HG02678 (cell line): Measurements from ENCODE around the gene CISD1.

Source experiments
- ATAC-seq: cut with Tn5 transposase; IDR thresholded peaks from one replicate; pipeline ENCODE4 v1.9.1; 2021; ENCODE audit warnings: mild to moderate bottlenecking, moderate library complexity; ENCODE audit not compliant: unreplicated experiment

The CISD1 gene

DNA sequence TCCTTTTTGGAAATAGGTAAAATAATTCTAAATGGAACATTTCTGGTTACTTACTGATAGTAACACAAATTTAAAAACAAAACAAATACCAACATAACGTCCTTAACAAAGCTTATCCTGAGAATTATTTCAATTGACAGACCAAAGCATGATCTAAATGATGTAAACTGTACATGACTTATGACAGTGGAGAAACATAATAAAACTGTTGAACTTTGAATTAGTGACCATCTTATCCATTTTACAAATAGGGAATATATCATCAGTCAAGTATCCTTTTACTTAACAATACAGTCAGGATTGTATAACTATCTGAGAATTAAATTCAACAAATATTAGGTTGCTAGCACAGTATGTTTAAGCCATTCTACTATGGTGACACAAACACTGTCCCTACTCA, 3.7 kb upstream of the CISD1 start:
- no peak for ATAC-seq

DNA sequence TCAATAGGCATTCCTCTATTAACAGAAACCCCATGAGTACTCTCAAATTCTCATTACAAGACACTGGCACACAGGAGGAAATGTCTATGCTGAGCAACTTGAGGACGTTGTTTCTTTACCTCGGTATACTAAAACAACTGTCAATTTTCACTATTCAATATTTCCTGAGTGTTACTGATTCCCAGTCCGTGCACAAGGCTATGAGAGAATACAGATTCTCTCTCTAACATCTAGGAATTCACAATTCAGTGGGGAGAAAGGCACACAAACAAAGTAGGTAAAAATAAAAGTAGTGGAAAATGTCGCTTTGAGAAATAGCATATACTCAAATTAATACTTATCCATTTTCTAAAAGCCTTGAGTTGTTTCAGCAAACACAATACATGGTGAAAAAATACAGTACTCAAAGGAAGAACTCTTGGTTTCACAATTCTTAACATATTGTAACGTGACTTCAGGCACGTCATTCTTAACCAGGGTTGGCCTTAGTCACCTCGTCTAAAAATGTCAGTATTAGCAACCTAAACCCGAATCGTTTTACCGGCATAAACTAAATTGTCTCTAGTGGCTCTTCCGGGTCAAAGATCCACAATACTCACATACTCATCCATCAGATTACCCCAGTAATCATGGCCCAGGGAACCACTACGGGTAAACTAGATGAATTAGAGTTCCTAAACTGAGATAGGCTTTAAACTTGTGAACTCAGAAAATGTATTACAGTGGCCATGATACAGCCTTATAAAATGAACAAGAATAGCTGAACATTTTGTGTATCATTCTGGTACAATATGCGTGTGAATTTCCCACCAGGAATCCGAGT, 2.7 kb upstream of the CISD1 start:
- ATAC-seq = no peak

DNA sequence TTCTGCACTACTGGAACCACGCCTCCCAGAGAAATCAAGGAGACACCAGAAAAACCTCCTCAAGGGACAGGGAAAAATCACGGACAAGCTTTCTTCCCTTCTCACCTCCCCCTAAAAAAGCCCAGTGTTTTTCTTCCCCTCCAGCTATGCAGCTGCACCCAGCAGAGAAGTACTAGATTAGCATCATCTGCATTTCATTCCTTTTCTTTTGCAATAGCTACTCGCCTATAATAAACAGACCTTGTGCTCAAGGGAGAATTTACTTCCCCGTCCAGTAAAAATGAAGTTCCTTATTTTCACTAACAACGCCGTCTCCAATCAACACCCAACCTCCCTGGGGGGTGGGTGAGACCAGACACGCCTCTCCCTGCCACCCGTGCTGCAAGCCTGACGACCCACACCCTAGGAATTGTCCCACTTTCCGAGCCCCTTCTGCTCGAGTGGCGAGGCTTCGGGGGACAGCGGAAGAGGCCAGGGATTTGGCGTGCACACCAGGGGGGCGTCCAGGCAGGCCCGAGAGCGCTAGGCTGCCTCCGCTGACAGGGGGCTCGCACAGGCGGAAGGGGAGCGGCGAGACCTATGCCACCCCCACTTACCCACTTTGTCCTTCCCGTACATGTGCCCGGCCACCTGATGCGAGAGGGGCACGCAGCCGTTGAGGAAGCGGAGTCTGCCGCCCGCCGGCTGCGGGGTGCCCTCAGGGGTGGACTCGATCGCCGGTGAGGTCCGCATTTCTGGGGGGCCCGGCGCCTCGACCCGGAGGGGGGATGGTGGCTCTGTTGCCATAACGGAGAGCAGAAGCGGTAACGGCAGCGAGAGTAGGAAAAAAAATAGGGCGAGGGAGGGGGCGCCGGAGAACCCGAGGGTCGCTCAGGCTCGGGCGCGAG, 1.9 kb upstream of the CISD1 start:
- ATAC-seq = peak; percentile 4

DNA sequence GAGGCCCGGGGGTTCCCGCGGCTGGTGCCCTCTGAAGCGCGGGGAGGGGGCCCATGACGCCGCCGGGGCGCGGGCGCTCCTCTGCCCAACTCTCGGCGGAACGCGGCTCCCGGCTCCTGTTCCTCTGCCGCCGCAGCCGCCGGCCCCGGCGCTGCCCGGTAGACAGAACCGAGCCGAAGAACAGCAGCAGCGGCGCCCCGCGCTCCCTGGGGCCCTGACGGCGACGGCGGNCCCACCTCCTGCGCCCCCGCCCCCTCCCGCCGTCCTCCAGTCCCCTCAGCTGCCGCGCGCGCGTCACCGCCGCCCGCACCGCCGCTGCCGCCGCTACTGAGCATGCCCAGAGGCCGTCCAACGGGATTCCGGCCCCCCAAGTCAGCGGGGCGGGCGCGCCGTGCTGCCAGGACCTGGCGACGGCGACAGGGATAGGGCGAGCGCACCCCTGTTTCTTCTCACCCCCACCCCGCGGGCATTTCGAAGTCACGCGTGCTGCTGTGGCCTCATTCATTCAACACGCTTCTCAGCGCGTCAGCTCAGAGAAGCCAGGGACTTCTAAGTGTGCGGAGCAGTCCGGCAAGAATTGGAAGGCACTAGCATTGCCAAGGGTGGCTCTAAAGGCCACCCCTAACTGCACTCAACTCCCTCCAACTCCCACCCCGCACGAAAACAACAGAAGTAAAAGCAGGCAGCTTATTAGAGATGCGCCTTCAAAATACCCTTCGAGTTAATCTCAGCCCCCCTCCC, 1.1 kb upstream of the CISD1 start, which contains the start of gene IPMK:
Gene IPMK, minus strand, starts transcription at position 182 of the 741 bp plus-strand sequence. CDS start 283 bp downstream, outside the sequence.
- peak; percentile 60 for ATAC-seq

DNA sequence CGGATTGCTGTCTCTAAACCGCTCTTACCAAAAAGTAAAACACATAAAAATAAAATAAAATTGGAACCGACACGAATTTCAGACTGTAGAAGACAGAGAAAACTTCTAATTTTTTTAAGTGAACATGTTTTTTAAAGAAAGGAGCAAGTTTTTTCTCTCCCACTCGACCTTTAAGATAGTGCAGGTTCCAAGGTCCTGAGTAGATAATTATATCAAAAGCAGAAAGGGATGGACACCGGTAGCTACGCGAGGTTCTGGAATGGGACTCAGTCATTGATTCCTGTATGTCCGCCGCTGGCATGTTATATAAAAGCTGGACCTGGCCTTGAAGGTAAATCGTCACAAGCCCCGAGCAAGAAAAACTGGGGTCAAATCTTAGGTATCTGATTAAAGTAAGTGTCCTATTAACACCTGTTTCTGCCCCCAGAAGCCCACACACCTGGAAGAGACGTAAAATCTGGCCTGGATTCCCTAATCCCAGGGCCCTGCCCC, 462 bp upstream of the CISD1 start:
- no peak for ATAC-seq

DNA sequence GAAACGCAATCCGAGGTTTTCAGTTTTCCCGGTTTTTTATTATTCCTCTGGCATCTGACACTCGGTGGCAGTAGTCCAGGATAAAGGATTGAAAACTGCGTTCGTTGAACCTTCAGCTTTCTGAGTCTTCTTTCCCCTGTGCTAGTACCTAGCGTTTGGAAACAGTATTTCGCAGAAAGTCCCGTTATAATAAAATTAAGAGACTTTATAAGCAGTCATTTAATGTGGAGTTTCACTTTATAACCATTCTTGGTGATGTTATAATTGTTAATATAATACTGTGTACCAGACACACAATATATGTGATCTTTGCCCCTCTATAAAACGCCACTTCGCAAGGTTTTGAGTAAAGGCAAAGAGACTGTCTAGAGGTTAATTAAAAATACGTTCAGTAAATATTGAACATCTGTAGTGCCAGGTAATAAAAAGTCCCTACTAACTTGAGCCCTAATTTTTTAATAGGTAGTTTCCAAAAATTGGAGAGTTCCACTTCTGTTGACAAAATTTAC, 874 bp downstream of the CISD1 start:
- no peak for ATAC-seq

DNA sequence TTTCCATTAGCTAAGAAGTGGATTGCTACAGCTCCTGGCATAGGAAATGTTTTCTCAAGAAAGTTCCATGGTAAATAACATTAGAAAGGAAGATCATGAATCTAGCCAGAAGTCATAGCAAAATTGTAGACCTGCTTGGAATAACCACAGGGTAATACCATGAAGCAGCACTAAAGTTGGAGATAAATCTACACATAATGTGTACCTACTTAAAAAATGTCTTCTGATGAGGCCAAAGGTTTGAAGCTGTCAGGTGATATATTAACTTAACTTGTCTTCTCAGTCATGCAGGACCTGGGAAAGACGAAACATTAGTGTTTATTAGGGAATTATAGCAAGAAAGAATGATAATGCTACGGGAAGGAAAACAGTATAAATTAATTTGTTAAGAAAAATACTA, 6.3 kb downstream of the CISD1 start:
- ATAC-seq = no peak

DNA sequence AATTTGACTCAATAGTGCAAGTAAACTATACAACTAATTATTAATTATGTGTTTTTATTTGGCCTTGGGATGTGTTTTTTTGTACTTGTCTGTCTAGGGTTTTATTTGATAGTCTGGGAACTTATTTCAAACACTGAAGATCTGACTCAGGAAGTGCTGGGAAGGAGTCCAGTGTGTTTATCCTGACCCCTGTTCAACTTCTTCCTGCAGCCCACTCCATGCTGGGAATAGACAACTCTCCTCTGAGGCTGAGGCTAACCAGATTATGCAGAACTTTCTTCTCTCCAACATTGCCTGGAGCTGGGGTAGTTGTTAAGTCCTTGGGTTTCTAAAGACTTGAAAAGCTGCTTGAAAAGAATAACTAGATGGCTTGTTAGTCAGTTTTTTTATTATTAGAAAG, 6.9 kb downstream of the CISD1 start:
- no peak for ATAC-seq

DNA sequence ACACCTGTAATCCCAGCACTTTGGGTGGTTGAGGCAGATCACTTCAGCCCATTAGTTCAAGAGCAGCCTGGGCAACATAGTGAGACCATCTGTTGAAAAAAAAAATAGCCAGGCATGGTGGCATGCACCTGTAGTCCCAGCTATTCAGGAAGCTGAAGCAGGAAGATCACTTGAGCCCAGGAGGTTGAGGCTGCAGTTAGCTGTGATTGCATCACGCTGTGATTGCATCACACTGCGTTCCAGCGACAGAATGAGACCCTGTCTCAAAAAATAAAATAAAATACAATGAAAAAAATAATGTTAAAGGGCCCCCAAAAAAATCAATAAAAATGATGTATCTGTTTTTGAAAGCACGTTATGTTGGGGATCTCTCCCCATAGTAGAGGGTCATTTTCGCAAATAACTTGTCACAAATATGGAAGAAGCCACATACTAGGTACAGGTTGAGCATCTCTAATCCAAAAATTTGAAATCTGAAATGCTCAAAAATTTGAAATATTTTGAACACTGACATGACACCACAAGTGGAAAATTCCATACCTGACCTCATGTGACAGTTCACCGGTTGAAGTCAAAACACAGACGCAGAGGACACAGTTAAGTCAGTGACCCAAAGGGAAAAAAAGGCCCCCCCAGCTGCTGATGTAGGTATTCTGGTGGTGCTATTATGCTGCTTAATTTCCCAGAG, 9.5 kb downstream of the CISD1 start:
- ATAC-seq = no peak

DNA sequence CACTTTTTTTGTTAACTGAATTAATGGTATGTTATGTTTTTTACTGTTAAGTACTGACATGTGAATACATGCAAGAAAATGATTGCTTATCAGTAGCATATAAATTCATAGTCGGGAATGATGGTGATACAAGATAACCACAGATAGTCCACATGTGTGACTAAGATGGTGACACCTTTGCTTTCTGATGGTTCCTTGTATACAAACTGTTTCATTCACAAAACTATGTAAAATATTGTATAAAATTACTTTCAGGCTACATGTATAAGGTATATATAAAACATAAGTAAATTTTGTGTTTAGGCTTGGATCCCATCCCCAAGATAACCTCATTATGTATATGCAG, 10.0 kb downstream of the CISD1 start:
- no peak for ATAC-seq

DNA sequence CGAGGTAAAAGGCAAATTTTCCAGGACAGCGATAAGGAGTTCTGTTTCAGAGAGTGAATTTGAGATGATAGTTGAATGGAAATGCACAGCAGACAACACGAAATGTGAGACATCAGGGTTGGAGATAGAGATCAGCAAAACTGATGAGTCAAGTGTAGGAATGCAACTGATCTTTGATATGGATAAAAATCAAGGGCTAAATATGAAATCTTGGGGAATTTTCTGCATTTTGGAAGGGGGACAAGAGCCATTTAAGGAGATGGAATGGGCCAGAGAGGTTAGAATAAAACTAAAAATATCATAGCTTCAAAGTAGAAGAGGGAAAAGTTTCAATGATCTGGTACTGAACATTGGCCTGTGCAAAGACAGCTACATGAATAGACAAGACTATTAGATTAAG, 11.5 kb downstream of the CISD1 start:
- no peak for ATAC-seq

DNA sequence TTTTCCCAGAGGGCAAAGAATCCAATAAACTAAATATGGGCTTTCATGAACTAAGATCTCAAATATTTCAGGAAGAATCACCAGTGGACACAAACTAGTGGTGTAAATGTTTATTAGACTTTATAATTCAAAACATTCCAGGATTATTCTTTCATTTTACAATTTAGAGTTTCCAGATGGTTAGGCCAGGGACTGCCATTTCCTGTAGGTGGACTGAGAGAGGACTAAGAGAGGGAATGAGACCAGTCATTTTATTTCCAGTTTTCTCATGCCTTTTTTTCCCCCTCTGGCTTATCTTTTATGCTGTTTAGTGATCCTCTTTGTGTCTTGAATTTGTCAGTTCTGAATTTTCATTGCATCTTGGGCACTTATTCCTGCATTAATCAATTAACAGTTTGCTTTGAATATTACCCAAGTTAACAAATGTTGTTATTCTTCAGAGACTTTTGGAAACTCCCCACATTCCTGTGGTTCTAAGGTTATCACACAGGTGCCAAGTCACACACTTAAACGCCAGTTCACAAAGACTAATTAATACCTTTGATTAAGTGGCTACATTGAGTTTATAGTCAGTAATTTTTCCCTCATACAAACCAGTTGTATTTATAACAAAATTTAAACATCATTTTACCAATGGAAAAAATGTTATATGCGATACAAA, 12.3 kb downstream of the CISD1 start:
- ATAC-seq = no peak

DNA sequence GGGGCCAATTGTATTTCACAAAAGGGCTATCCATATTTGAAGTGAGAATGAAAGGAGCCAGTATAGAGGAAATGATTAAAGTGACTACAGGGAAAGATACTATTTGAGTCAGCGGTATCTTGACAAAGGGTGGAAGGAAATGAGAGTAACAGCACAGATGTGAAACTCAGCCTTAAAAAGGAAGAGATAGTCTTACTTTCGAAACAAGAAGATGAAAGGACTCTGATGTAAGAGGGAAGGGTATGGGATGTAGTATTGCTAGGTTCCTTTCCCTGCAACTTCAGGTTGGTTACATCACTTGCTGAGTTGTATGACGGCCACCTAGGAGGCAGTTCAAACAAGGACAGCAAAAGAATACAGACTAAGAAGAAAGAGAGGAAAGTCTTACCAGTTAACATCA, 13.7 kb downstream of the CISD1 start:
- peak; percentile 98 for ATAC-seq

DNA sequence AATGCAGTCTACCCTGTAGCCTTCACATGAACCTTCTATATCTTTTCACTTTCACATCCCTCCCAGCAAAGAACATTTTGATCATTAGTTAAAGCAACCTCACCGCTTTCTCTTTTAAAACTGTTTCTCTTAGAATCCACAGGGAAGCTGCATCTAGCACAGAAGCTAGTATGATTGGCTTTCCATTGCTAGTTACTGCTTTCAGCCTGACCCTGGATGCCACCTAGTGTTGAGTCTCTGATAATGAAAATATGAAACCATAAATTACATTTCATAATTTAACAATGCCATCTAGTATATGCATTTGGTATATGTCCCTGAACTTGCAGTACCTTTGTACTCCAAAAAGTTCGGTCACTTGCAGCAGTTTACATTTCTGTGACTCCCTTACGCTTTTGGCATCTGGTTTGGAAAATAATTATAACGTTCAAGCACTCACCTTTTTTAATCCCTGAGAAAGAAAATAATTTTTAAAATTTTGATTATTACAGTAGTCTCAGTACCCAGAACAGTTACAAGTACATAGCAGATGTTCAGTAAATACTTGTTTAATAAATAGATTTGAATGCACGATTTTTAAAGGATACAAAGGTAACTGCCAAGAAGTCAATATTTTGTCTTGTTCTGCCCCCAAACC, 22.7 kb downstream of the CISD1 start:
- peak; percentile 84 for ATAC-seq

DNA sequence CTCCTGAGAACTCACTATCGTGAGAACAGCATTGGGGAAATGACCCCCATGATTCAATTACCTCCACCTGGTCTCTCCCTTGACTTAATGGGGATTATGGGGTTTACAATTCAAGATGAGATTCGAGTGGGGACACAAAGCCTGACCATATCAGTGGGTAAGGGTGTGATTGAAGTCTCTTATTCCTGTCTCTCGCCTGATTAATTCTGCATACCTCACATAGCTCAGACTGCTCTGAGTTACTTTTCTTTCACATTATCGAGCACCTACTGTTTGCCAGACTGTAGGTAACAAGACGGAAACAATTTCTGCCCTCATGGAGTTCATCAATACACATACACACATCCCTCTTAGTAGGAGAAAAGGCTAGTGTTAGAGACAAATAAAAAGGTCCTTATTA, 25.0 kb downstream of the CISD1 start:
- ATAC-seq = no peak

DNA sequence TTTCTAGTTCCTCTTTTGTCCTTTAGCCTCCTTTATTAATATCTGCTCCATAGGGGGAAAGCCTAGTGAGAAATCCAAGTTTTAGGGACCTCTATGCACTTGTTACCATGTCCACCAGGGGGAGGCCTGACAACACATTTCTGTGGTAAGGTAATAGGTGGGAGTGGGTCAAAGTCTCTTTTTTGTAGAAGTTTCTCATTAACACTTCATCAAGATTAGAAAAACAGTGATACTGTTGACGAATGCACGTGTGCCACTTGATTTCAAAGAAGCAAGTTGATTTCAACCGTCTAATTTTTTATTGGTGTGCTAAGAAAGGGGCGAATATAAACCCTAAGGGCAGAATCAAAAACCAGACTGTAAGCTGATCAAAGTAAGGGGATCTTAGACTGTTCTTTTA, 30.6 kb downstream of the CISD1 start:
- ATAC-seq = peak; percentile 97

DNA sequence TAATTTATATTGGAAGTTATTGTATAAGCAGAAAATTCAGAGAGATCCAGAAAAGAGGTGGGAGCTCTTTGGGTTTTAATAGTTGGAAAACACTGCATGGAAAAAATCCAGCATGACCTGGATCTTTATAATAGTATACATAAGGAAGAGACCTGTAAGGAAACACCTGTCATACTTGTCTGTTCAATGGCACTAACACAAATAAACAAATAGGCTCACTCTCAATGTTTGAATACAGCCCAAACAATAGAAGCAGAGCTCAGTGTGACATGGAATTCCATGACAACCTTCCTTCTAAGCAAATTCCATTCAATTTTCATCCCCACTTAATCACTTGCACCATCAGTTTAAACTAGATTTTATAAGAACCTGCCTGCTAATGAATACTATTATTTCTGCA, 31.7 kb downstream of the CISD1 start:
- ATAC-seq = no peak

DNA sequence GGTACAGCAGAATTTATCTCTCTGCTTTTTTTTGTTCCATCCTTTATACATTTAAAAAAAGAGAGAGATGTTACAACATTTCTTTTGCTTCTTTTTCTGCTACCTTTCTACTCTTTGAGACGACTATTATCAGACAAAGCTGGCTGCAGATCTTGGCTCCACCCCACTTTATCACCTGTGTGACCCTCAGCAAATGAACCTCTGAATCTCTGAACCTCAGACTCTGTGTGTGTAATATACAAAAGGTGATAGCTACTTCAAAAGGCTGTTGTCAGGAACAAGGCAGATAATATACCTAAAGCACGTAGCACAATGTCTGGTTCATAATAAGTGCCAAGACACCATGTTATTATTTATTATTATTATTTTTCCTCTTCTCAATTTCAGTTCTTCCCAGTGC, 33.3 kb downstream of the CISD1 start:
- ATAC-seq = no peak

DNA sequence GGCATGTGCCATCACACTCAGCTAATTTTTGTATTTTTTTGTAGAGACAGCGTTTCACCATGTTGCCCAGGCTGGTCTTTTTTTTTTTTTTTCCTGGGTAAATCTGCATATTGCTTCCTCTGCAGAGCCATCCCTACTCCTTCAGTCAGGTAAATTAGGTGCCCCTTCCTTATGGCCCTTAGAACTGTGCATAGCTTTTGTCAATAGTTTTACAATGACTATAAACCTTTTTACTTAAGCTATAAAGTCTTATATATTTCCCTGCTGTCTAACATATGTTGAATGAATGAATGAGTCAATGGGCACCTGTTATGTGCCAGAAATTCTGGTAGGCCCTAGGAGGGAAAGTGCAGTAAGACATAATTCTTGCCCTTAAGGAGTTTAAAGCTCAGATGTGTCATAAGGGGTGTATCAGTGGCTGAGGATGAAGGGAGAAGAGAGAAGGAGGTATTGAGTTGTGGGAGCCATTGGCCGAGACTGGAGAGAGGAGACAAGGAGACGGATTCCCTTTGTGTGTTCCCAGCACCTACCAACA, 35.2 kb downstream of the CISD1 start:
- no peak for ATAC-seq
